ENCODE data around the gene BABAM2. TPM values are rescaled to one million over a fixed set of nuclear protein-coding genes. Genes with fewer than 3 reads are reported as not detected.
A peak's percentile ranks its signal among the peaks of the same experiment; 100 is the strongest.

BABAM2 gene
- total and polyA plus RNA-seq, 2 donors = 17.4 to 34.8 TPM

- DNase-seq (ENCODE audit: low read depth in 6 of 9, low spot score in 9 of 9) = no peak
- peaks cover 0 to 3% of the 10 kb centered on the region in 2 donors for H3K36me3 ChIP-seq (ENCODE audit: control insufficient read depth in 2 of 2, insufficient read depth in 2 of 2, low read length in 1 of 2)
Measured at GRCh38 chr2:27940982-27941381, 50.5 kb downstream of the BABAM2 start.

DNA sequence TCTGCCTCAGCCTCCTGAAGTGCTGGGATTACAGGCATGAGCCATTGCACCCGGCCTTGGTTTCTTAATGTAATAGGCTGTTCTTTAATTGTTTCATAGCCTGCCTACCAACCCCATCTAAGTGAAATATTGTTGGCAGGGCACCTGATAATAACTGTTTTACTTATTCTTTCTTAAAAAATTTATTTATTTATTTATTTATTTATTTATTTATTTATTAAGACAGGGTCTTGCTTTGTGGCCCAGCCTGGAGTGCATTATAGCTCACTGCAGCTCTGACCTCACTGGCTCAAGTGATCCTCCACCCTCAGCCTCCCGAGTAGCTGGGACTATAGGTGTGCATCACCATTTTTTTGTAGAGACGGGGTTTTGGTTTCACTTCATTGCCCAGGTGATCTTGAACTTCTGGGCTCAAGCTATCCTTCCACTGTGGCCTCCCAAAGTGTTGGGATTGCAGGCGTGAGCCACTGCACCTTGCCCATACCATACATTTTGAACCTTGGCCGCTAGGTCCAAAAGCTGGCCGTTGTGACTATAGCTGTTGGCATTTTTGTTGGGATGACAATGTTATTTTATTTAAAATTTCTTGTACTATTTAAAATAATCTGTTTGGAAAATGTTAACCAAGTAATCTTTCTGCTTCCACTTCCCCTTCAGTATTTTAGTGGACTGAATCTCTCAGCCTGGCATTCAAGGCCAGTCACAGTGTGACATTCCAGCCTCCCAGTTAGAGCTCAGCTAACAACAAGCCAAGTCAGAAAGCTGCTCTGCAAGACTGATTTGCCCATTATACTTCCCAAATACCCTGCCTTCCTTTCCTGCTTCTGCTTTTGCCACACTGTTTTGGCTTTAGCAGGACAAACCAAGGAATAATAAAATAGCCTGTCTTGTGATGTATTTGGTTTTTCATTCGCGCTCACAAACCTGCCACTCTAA, 52.4 kb downstream of the BABAM2 start:
- H3K9me3 ChIP-seq (ENCODE audit: control insufficient read depth in 2 of 2, insufficient read depth in 1 of 2, low read length in 1 of 2) = no peaks in the 10 kb centered on the region
- H3K27ac ChIP-seq (ENCODE audit: low read depth in 1 of 2, low read length in 1 of 2) = no peak overlapping the region
- peaks cover 0 to 3% of the 10 kb centered on the region in 2 donors for H3K36me3 ChIP-seq (ENCODE audit: control insufficient read depth in 2 of 2, insufficient read depth in 2 of 2, low read length in 1 of 2)
- DNase-seq (ENCODE audit: low read depth in 6 of 9, low spot score in 9 of 9) = no peak
- no peak overlapping the region for H3K4me3 ChIP-seq (ENCODE audit: low read length in 2 of 2)
- H3K4me1 ChIP-seq (ENCODE audit: control insufficient read depth in 2 of 2, insufficient read depth in 2 of 2, low read length in 2 of 2) = no peaks in the 10 kb centered on the region
- over 99% methylated on average over 8 of the region's 8 CpGs for WGBS
- H3K27me3 ChIP-seq (ENCODE audit: control insufficient read depth in 2 of 2, insufficient read depth in 1 of 2, low read length in 1 of 2) = no peaks in the 10 kb centered on the region

More at GRCh38 chr2:27940982-27941381, 50.5 kb downstream of the BABAM2 start:
- Histone ChIP-seq H3K27me3 (ENCODE audit: control insufficient read depth in 2 of 2, insufficient read depth in 1 of 2, low read length in 1 of 2) (no peaks in the 10 kb centered on the region), H3K4me1 (ENCODE audit: control insufficient read depth in 2 of 2, insufficient read depth in 2 of 2, low read length in 2 of 2) (no peaks in the 10 kb centered on the region), H3K9me3 (ENCODE audit: control insufficient read depth in 2 of 2, insufficient read depth in 1 of 2, low read length in 1 of 2) (no peaks in the 10 kb centered on the region), H3K4me3 (ENCODE audit: low read length in 2 of 2) (no peak overlapping the region), H3K27ac (ENCODE audit: low read depth in 1 of 2, low read length in 1 of 2) (no peak overlapping the region)
- WGBS = 91% methylated on average over 5 of the region's 5 CpGs

GRCh38 chr2:27946530-27947060, 56.1 kb downstream of the BABAM2 start:
- no peak for DNase-seq (ENCODE audit: low read depth in 6 of 9, low spot score in 9 of 9)
- Histone ChIP-seq H3K9me3 (ENCODE audit: control insufficient read depth in 2 of 2, insufficient read depth in 1 of 2, low read length in 1 of 2) (no peaks in the 10 kb centered on the region), H3K27ac (ENCODE audit: low read depth in 1 of 2, low read length in 1 of 2) (no peak overlapping the region), H3K27me3 (ENCODE audit: control insufficient read depth in 2 of 2, insufficient read depth in 1 of 2, low read length in 1 of 2) (no peaks in the 10 kb centered on the region), H3K4me3 (ENCODE audit: low read length in 2 of 2) (no peak overlapping the region), H3K4me1 (ENCODE audit: control insufficient read depth in 2 of 2, insufficient read depth in 2 of 2, low read length in 2 of 2) (no peaks in the 10 kb centered on the region), H3K36me3 (ENCODE audit: control insufficient read depth in 2 of 2, insufficient read depth in 2 of 2, low read length in 1 of 2) (peaks cover 0 to 3% of the 10 kb centered on the region in 2 donors)
- 61% methylated on average over 5 of the region's 5 CpGs for WGBS

GRCh38 chr2:27952070-27952469, 61.5 kb downstream of the BABAM2 start:
- H3K4me3 ChIP-seq (ENCODE audit: low read length in 2 of 2) = no peak overlapping the region
- no peaks in the 10 kb centered on the region for H3K9me3 ChIP-seq (ENCODE audit: control insufficient read depth in 2 of 2, insufficient read depth in 1 of 2, low read length in 1 of 2)
- 99% methylated on average over 1 of the region's 1 CpG for WGBS
- DNase-seq (ENCODE audit: low read depth in 6 of 9, low spot score in 9 of 9) = no peak
- peaks cover 8% of the 10 kb centered on the region in 2 donors for H3K4me1 ChIP-seq (ENCODE audit: control insufficient read depth in 2 of 2, insufficient read depth in 2 of 2, low read length in 2 of 2)
- no peaks in the 10 kb centered on the region for H3K36me3 ChIP-seq (ENCODE audit: control insufficient read depth in 2 of 2, insufficient read depth in 2 of 2, low read length in 1 of 2)
- no peaks in the 10 kb centered on the region for H3K27me3 ChIP-seq (ENCODE audit: control insufficient read depth in 2 of 2, insufficient read depth in 1 of 2, low read length in 1 of 2)
- no peak overlapping the region for H3K27ac ChIP-seq (ENCODE audit: low read depth in 1 of 2, low read length in 1 of 2)

GRCh38 chr2:27953077-27953476, 62.5 kb downstream of the BABAM2 start:
- no peaks in the 10 kb centered on the region for H3K27me3 ChIP-seq (ENCODE audit: control insufficient read depth in 2 of 2, insufficient read depth in 1 of 2, low read length in 1 of 2)
- no peak overlapping the region for H3K27ac ChIP-seq (ENCODE audit: low read depth in 1 of 2, low read length in 1 of 2)
- H3K4me1 ChIP-seq (ENCODE audit: control insufficient read depth in 2 of 2, insufficient read depth in 2 of 2, low read length in 2 of 2) = peaks cover 8% of the 10 kb centered on the region in 2 donors
- no peak overlapping the region for H3K4me3 ChIP-seq (ENCODE audit: low read length in 2 of 2)
- 99% methylated on average over 4 of the region's 4 CpGs for WGBS
- H3K36me3 ChIP-seq (ENCODE audit: control insufficient read depth in 2 of 2, insufficient read depth in 2 of 2, low read length in 1 of 2) = no peaks in the 10 kb centered on the region
- DNase-seq (ENCODE audit: low read depth in 6 of 9, low spot score in 9 of 9) = no peak
- H3K9me3 ChIP-seq (ENCODE audit: control insufficient read depth in 2 of 2, insufficient read depth in 1 of 2, low read length in 1 of 2) = no peaks in the 10 kb centered on the region

GRCh38 chr2:27954221-27954673, 63.7 kb downstream of the BABAM2 start:
- no peak overlapping the region for H3K4me3 ChIP-seq (ENCODE audit: low read length in 2 of 2)
- H3K9me3 ChIP-seq (ENCODE audit: control insufficient read depth in 2 of 2, insufficient read depth in 1 of 2, low read length in 1 of 2) = no peaks in the 10 kb centered on the region
- 96% methylated on average over 4 of the region's 4 CpGs for WGBS
- no peaks in the 10 kb centered on the region for H3K36me3 ChIP-seq (ENCODE audit: control insufficient read depth in 2 of 2, insufficient read depth in 2 of 2, low read length in 1 of 2)
- H3K27me3 ChIP-seq (ENCODE audit: control insufficient read depth in 2 of 2, insufficient read depth in 1 of 2, low read length in 1 of 2) = no peaks in the 10 kb centered on the region
- DNase-seq (ENCODE audit: low read depth in 6 of 9, low spot score in 9 of 9) = no peak
- peaks cover 8% of the 10 kb centered on the region in 2 donors for H3K4me1 ChIP-seq (ENCODE audit: control insufficient read depth in 2 of 2, insufficient read depth in 2 of 2, low read length in 2 of 2)
- no peak overlapping the region for H3K27ac ChIP-seq (ENCODE audit: low read depth in 1 of 2, low read length in 1 of 2)

DNA sequence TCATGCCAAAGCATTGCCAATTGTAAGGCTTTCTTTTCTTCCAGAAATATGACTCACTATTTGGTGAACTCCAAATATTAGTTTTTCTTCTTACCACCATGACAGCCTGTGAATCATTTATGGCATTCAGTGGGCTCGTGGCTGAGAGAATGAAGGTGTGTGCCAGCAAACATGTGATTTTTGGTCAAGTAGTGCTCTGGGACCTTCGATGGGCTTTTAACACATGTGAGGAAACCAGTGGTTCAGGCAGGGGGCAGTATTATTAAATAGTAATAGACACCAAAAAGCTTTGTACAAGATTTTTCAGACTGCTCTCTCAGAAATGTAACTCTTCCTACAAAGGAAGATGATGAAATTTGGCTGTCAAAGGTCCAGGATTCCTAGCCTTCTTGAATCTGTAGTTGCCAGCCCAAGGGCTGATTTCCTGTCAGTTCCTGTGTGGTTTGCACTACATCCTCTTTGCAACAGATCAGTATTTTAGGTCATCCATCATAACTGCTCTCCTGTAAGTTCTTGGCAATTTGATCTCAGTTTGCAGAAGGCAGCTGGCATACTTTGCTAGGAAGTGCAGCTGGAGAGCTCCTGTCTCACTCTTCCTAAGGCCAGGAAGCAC, 64.3 kb downstream of the BABAM2 start:
- H3K27ac ChIP-seq (ENCODE audit: low read depth in 1 of 2, low read length in 1 of 2) = peak overlapping the region; percentile 35 to 54
- no peak overlapping the region for H3K4me3 ChIP-seq (ENCODE audit: low read length in 2 of 2)
- H3K27me3 ChIP-seq (ENCODE audit: control insufficient read depth in 2 of 2, insufficient read depth in 1 of 2, low read length in 1 of 2) = no peaks in the 10 kb centered on the region
- no peaks in the 10 kb centered on the region for H3K9me3 ChIP-seq (ENCODE audit: control insufficient read depth in 2 of 2, insufficient read depth in 1 of 2, low read length in 1 of 2)
- H3K4me1 ChIP-seq (ENCODE audit: control insufficient read depth in 2 of 2, insufficient read depth in 2 of 2, low read length in 2 of 2) = peaks cover 8% of the 10 kb centered on the region in 2 donors
- WGBS = 10% methylated on average over 2 of the region's 2 CpGs
- H3K36me3 ChIP-seq (ENCODE audit: control insufficient read depth in 2 of 2, insufficient read depth in 2 of 2, low read length in 1 of 2) = no peaks in the 10 kb centered on the region
- peak in 4 of 9 donors; percentile 7 to 56 (median 25) for DNase-seq (ENCODE audit: low read depth in 6 of 9, low spot score in 9 of 9)

- DNase-seq (ENCODE audit: low read depth in 6 of 9, low spot score in 9 of 9) = no peak
- H3K27ac ChIP-seq (ENCODE audit: low read depth in 1 of 2, low read length in 1 of 2) = peak overlapping the region in 1 of 2 donors; percentile 35
- H3K4me1 ChIP-seq (ENCODE audit: control insufficient read depth in 2 of 2, insufficient read depth in 2 of 2, low read length in 2 of 2) = peaks cover 9 to 15% of the 10 kb centered on the region in 2 donors
- H3K27me3 ChIP-seq (ENCODE audit: control insufficient read depth in 2 of 2, insufficient read depth in 1 of 2, low read length in 1 of 2) = no peaks in the 10 kb centered on the region
- no peaks in the 10 kb centered on the region for H3K36me3 ChIP-seq (ENCODE audit: control insufficient read depth in 2 of 2, insufficient read depth in 2 of 2, low read length in 1 of 2)
- 49% methylated on average over 5 of the region's 5 CpGs for WGBS
- H3K4me3 ChIP-seq (ENCODE audit: low read length in 2 of 2) = no peak overlapping the region
- H3K9me3 ChIP-seq (ENCODE audit: control insufficient read depth in 2 of 2, insufficient read depth in 1 of 2, low read length in 1 of 2) = no peaks in the 10 kb centered on the region
Measured at GRCh38 chr2:27955384-27956161, 65.0 kb downstream of the BABAM2 start.
